Cortex of kidney (tissue), 1 donor: ENCODE data around the gene SYTL5.
"Not testable (repeated sequence)": the region's sequence is repeated elsewhere in the genome, so short reads cannot be mapped to it uniquely, and the experiment has no call there.

Source experiments
- DNase-seq: peaks from one replicate; lab custom pipeline; 2025; lab: John Stamatoyannopoulos, UW

Gene SYTL5

DNA sequence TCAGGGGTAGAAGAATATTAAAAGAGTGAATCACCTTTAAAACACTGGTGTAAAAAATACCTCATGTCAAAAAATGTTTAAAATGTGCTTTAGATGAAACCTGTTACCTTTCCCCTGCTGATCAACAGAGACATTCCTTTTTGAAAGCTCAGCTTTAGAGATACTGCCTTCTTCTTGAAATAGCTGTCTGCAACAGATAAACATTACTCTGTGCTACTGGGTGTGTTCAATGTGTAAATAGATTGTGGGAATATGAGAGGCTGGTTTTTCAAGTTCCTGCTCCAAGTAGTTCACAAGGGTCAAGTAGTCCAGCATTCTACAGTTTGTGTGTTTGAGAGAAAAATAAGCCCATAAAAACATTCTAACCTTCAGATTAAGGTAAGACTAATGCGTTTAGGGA lies at the start of gene SYTL5:
Gene SYTL5, plus strand, starts transcription at position 263 of the 400 bp plus-strand sequence. CDS start 27,337 bp downstream, outside the sequence.
- DNase-seq = no peak

GRCh38 chrX:37958525-37959211 lies 47.7 kb upstream of the SYTL5 start:
- no peak for DNase-seq

- no peak for DNase-seq
Measured at GRCh38 chrX:37959212-37960021, 46.9 kb upstream of the SYTL5 start.

DNA sequence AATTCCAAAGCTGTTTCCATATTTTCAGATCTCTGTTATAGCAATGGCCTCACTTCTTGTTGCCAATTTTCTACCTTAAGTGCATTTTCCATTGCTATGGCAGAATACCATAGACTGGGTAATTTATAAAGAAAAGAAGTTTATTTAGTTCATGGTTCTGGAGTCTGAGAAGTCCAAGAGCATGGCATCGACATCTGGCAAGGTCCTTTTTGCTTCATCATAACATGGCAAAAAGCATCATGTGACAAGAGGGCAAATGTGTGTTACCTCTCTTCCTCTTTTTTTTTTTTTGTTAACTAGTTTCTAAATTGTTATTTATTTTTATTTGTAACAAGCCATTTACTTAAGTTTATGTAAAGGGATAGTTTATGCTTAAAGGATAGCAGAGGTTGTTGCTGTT lies 45.2 kb upstream of the SYTL5 start:
- DNase-seq = no peak

DNA sequence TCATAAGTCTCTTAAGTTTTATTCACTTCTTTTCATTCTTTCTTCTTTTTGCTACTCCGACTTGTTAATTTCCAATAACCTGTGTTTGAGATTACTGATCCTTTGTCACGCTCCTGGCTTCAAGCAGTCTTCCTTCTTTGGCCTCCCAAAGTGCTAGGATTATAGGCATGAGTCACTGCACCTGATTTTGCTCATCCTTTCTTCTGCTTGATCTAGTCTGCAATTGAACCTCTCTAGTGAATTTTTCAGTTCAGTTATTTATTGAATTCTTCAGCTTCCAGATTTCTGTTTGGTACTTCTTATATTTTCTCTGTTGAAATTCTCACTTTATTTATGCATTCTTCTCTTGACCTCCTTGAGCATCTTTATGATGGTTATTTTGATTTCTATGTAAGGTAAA lies 38.6 kb upstream of the SYTL5 start:
- no peak for DNase-seq

DNA sequence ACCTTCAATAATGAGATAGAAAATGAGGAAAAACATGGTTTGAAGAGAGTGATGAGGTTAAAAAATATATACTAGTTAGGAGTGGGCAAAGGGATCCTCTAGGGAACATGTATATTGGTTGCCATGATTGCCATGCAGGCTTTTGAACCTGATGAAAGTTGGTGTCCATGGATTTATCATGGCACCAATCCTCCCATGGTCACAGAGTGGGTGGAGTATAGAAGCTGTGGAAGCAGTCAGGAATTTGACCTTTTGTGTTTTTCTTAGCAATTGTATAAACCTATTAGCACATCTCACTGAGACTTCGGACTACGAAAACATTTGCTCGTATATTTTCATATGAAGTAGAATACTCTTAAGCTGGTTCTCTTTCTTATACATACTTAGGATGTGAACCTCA lies 30.9 kb upstream of the SYTL5 start:
- no peak for DNase-seq

- DNase-seq = no peak
Measured at GRCh38 chrX:37976153-37976552, 30.2 kb upstream of the SYTL5 start.

- DNase-seq = no peak
Measured at GRCh38 chrX:37984880-37985279, 21.5 kb upstream of the SYTL5 start.

DNA sequence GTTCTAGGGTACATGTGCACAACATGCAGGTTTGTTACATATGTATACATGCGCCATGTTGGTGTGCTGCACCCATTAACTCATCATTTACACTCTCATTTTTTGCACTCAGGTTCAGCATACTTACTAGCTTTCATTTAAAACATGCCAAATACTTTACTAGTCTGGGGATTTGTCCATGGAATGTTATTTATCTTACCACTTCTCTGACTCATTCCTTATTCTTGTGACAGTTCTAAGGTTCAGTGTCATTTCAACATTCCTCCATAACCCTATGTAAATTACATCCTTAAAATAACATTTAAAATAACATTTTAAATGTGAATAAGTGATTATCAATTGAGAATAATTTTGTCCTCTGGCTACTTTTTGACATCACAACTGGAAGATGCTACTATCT lies 19.5 kb upstream of the SYTL5 start:
- DNase-seq = no peak

- no peak for DNase-seq
Measured at GRCh38 chrX:37989304-37989703, 17.0 kb upstream of the SYTL5 start.

GRCh38 chrX:37991303-37991702 lies 15.1 kb upstream of the SYTL5 start:
- not testable (repeated sequence) for DNase-seq

GRCh38 chrX:37993176-37993575 lies 13.2 kb upstream of the SYTL5 start:
- no peak for DNase-seq

GRCh38 chrX:37993837-37994619 lies 12.3 kb upstream of the SYTL5 start:
- DNase-seq = no peak

GRCh38 chrX:37995428-37995827 lies 10.9 kb upstream of the SYTL5 start:
- no peak for DNase-seq

GRCh38 chrX:37997096-37997495 lies 9.3 kb upstream of the SYTL5 start:
- DNase-seq = no peak

DNA sequence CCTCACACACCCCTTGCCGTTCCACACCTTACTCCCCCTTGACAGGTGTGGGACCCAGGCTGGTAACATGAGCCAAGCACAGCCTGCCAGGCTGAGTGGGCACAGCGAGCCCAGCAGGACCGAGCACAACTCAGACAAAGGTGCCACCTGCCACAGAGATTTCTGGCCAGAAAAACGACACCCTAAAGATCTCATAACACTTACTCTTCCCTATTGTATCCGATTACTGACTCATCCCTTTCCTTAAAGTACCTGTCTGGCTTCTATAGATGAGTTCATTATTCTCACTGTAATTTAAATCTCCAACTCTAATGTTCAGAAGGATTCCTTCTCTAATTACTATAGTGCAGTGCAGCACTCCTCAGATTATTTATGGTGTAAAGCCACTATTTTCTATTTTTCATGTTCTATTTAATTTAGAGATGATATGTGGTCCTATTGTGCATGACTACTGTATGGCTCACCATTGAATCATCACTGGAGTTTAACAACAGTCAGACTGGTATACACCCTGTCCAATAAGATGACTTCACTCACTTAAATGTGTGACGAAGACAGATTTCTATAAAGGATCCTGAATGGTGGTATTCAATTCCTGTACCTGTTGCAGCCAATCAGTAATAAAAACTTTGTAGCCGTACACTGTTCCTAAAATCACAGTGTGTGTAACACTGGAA lies 7.6 kb upstream of the SYTL5 start:
- DNase-seq = no peak

- DNase-seq = no peak
Measured at GRCh38 chrX:38000706-38001105, 5.6 kb upstream of the SYTL5 start.

GRCh38 chrX:38004046-38004445 lies 2.3 kb upstream of the SYTL5 start:
- no peak for DNase-seq

DNA sequence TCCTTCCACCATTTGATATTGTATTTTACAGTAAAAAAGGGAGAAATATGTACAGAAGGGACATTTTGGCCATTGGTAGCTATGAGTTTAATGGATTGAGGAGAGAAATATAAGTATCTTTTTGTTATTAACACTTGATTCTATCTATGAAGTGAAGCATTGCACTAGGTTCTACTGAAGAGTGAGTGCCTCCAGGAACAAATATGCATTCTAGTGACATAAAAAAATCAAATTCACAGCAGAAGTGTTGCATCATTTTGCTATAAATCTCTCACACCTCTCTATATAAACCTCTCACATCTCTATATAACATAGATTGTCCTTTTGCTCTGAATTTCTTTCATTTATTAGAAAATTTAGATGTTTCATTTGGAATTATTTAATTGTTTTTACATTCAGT lies 425 bp downstream of the SYTL5 start:
- DNase-seq = no peak

DNA sequence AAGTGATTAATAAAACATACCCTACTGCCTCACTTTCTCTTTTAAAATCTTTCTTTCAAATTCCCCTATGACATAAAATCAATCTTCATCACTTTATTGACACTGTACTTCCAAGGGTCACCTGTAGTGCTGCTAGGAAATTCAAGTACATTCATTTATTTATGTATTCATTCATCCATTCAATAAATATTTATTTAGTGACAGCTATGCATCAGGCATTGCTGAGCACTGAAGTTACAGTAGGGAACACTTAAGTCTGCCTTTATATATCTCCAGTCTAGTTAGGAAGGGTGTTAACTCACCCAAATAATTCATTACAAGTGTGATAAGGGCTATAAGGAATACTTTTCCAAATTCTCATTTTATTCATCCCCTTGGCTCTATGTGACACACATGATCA lies 2.3 kb downstream of the SYTL5 start:
- no peak for DNase-seq

GRCh38 chrX:38009641-38010040 lies 3.3 kb downstream of the SYTL5 start:
- no peak for DNase-seq

GRCh38 chrX:38018766-38019425 lies 12.5 kb downstream of the SYTL5 start:
- DNase-seq = no peak
